Right lung (tissue), 5 donors: ENCODE results near the gene UNC79. TPM values are rescaled to one million over a fixed set of nuclear protein-coding genes. Genes with fewer than 3 reads are reported as not detected.

Source experiments
- DNase-seq, 2 donors: peaks; one replicate each; pipeline ENCODE4 v3.0.0-alpha.2; 2013
- polyA plus RNA-seq, 5 donors: library from polyadenylated mRNA; unstranded; fragments of 120-200 nt; gene quantifications; one replicate each; pipeline versions ENCODE4 v1.2.1 to v1.2.3, GENCODE V29; 2013; ENCODE audit warnings: inconsistent platforms in 1 of 5, low replicate concordance in 1 of 5; ENCODE audit not compliant: insufficient read length in 5 of 5, insufficient read depth in 1 of 5

UNC79 gene
- polyA plus RNA-seq, 5 donors = 0.31 to 0.59 (median 0.55) TPM

- DNase-seq = no peak
Measured at GRCh38 chr14:93708311-93708734, 277.6 kb downstream of the UNC79 start.

DNA sequence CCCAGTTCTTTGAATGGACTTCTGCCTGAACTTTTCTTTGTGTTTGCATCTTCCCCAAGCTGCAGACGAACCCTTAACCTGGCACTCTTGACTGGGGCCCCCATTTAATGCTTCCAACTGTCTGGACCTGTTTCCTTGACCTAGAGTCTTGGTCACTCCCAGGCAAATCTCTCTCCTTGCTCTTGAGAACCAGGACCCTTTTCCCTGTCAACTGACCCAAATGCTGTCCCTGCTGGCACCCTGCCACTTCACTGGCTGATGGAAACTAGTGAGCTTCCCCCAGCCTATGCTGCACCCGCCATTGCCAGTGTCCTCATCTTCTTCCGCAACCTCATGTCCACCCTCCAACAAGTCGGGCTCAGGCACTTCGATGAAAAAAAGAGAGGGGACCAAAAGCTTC lies 278.1 kb downstream of the UNC79 start:
- no peak for DNase-seq

DNA sequence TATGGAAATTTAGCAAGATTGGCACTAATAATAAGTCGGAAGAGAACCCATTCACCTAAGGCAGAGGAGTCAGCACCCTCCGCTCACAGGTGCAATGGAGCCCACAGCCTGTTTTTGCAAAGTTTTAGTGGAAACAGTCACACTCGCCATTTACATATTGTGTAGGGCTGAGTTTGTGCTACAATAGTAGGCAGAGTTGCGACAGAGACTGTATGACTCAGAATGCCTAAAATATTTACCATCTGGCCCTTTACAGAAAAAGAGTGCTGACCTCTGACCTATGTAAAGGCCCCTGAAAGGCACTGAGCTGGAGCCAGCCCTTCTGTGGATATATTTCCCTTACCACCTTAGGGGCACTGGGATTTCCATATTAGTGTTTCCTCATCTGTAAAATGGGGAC lies 278.5 kb downstream of the UNC79 start:
- DNase-seq = no peak

GRCh38 chr14:93712079-93712837 lies 281.5 kb downstream of the UNC79 start:
- DNase-seq = no peak

DNA sequence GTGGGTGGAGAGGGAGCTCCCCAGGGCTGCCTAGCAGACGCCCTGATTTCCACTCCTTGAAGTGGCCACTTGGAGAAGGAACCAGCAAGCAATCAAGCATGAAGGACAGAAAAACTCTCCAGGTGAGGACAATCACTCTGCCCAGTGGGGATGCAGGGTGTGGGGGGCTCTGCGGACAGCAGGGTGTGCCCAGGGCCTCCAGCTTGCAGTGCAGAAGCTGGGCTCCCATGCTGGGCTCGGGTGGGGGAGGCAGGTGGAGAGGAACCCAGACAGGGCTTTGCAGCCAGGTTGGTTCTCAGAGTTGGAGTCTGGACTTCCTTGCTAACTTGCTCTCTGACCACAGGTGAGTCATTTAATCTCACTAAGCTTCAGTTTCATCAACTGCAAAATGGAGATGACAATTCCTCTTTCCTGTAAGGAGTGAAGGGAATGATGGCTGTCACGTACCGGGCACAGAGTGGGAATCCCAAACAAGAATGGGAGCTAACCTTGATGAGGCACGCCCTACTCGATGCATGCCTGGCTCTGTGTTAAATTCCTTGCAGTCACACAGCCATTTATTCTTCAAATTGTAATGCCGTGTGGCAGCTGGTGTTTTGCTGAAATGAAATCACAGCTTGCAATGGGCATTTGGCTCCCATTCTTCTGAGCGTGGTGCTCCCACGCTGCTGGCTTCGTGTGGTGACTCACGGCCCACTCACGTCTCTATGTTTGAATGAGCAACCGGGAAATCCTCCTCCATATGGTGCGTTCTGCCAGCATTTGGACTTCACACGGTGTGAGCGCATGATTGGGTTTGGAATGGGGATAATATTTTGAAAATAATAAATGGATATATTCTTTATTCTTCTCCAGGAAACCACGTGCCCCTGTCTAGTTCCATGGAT lies 282.3 kb downstream of the UNC79 start:
- DNase-seq = no peak

DNA sequence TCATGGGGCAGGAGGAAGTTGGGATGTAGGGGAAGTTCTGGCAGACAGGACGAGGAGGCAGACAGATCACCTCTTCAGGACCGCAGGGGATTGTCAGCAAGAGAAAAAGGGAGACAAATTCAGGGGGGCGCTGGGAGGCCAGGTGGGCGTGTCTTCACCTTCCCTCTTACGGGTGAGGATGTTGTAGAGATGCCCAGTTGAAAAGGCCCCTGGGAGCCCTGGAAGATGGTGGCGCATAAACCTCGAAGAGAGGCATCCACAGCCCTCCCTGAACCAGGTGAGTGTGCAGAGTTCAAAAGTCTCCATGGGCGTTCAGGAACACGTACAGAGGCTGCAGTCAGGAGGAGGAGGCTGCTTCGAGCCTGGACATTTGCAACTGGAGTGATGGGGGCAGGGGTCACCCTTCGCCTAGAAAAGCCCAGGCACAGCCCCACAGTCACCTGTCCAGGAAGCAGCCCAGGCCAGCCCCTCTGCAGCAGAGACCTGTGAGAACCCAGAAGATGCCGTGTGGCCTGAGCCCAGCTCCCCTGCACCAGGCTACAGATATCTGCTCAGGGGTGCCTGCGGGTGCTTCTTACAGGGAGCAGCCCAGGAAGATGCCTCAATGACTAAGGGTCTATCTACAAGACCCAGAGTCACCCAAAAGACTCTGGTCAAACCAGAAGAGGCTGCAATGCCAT lies 283.1 kb downstream of the UNC79 start:
- no peak for DNase-seq

- no peak for DNase-seq
Measured at GRCh38 chr14:93714605-93715004, 283.9 kb downstream of the UNC79 start.

DNA sequence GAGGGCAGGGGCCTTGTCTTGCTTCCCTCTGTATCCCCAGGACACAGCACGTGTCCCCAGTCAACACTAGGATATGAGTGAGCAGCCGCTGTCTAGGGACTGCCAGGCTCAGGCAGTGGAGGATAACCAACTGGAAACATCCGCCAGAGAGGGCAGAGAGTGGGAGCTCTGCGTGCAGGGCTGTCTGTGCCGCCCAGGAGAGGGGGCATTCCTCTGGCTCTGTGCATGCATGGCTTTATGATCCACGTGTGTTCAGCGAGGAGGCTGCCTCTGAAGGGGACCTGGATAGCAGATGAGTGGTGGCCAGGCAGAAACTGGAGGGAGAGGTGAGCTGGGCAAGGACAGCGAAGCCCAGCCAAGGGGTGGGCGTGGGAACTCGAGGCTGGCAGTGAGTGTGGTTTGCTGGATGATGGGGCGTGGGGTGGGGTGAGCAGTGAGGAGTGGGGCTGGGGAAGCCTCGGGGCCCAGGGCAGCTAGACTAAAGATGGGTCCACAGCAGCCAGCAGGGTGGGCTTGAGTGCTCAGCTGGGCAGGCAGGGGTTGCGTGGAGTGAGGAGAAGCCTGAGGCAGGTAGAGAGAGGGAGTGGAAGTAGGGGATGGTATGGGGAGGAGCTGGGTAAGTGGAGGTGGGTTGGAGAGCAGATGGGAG lies 284.7 kb downstream of the UNC79 start:
- no peak for DNase-seq

- no peak for DNase-seq
Measured at GRCh38 chr14:93716002-93716745, 285.4 kb downstream of the UNC79 start.

- no peak for DNase-seq
Measured at GRCh38 chr14:93716746-93717667, 286.3 kb downstream of the UNC79 start.

GRCh38 chr14:93717668-93718320 lies 287.1 kb downstream of the UNC79 start:
- no peak for DNase-seq

- DNase-seq = no peak
Measured at GRCh38 chr14:93719256-93719655, 288.5 kb downstream of the UNC79 start.

DNA sequence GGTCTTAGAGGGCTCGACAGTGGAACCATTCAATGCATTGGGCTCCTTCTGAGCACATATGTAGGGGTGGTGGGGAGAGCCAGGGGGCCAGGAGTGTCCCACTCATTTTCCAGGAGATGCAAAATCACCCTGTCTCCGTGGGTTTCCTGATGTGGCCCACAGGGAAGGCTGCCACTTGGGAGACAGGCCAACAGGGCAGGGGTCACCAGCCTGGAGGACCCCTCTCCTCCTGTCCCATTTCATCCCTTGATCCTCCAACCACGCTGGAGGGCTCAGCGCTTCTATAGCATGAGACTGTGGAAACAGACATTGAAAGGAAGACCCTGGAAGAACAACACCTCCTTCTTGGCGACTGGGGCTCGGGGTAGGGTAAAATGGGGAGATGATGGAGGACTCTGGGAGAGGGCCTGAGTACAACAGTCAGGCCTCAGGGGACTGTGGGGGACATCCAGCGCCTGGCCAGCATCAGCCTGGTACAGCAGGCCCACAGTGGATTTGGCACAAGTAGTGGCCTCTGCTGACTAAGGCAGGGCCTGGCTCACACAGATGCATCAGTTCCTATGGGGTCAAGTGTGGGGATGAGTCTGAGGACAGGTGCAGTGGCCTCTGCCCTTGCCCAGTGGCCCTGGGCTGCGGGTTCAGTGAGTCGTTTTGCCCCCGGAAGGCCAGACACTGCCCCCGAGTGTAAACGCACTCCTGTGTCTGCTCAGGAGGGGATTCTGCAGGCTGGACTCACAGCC lies 289.5 kb downstream of the UNC79 start:
- no peak for DNase-seq

DNA sequence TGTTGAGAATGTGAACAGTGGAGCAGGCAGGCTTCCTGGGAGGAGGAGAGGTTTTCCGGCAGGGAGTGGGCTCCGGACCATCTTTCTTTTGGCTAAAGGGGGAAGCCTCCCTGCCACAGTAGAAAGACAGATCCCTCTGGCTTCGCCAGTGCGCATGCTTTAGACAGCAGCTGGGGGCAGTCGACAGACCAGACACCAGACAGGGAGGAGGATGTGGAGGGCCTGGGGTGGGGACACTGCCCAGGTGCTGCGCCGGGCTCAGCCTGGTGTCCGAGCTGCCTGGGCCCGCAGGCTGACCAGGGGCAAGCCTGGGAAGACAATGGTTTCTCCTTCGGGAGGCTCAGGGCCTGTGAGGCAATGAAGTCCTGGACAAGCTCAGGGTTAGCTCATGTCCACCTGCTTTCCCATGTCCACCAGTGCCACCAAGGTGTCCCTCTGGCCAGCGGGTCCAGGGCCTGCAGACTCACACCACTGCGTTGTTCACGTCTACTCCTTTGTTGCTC lies 290.3 kb downstream of the UNC79 start:
- DNase-seq = no peak

DNA sequence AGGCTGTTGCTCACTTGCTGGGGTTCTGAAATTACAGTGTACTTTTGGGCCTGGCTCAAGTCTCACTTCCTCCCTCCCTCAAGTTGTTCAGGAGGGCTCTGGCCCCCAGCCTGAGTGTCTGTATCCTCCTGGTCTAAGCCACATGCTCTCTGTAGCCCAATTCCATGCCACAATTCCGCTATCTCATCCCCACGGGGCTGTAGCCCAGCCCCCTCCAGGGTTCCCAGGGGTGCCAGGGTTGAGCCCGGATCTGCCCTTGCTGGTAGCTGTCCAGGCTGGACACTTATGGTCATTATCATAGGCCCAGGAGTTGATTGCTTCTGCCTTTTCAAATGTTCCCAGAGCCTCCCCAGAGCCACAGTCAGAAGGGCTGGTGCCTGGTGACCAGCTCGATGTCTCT lies 292.3 kb downstream of the UNC79 start:
- no peak for DNase-seq

DNA sequence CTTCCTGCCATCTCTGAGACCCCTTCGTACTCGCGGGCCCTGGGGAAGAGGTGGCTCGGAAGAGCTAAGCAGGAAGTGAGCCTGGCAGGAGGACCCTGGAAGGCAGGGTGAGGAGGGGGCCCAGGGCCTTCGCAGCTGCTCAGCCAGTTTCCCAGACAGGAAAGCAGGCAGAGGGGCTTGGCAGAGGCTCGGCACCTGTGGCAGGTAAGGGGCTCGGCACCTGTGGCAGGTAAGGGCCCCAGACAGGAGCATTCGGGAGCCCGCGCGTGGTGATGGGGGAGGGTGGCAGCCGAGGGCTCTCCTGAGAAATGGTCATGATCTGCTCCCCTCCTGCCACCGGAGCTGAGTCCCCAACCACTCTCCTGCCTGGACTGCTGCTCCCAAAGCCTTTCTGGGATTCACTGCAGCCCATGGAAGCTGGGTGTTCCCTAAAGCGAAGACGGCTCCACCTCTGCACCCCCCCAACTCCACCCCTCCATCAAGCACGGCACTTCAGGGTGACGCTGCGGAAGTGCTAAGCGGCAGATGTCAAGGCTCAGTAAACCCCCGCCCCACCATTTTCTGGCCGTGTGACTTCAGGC lies 294.4 kb downstream of the UNC79 start:
- no peak for DNase-seq

- no peak for DNase-seq
Measured at GRCh38 chr14:93725993-93726392, 295.3 kb downstream of the UNC79 start.
